HL-60 (cell line): ENCODE measurements around the gene CWF19L2.

ENCODE experiments used
- DNase-seq, 2 experiments: peaks; one replicate each; pipeline ENCODE4 v3.0.0-alpha.2; 2010 to 2020; ENCODE audit warnings: low read depth in 1 of 2, low spot score in 1 of 2
- H3K27ac ChIP-seq: fragments of 250-450 bp; sonication (Bioruptor Pico); replicated peaks from 2 replicates; pipeline ENCODE4 v1.5.1; 2020; ENCODE audit warnings: mild to moderate bottlenecking, moderate library complexity
- H3K27me3 ChIP-seq: fragments of 250-450 bp; sonication (Bioruptor Pico); 2 replicates; pipeline ENCODE4 v1.5.1; 2021; ENCODE audit warnings: mild to moderate bottlenecking, moderate library complexity; ENCODE audit not compliant: insufficient read depth, poor library complexity, severe bottlenecking
- H3K4me3 ChIP-seq: replicated peaks from 2 replicates; pipeline ENCODE4 v1.5.1; 2011; ENCODE audit warnings: mild to moderate bottlenecking, control low read depth, low read length; ENCODE audit not compliant: insufficient read depth
- CTCF ChIP-seq: IDR thresholded peaks from one replicate; pipeline ENCODE4 v1.5.1; 2011; ENCODE audit warnings: low read length, control low read depth, inconsistent platforms; ENCODE audit not compliant: insufficient read depth
- GABPA ChIP-seq: IDR thresholded peaks from 2 replicates; pipeline ENCODE4 v1.6.1; 2012; ENCODE audit warnings: low read depth
- POLR2AphosphoS5 ChIP-seq: IDR thresholded peaks from 2 replicates; pipeline ENCODE4 v1.6.1; 2012; ENCODE audit warnings: low read depth
- SPI1 ChIP-seq: IDR thresholded peaks from 2 replicates; pipeline ENCODE4 v1.6.1; 2012; ENCODE audit warnings: low read depth, mild to moderate bottlenecking, borderline replicate concordance
- TF ChIP-seq, protein P1 (sequence below): IDR thresholded peaks from 2 replicates; pipeline ENCODE4 v1.6.1; 2012; ENCODE audit warnings: low read depth; ENCODE audit not compliant: insufficient replicate concordance

CWF19L2 gene

GRCh38 chr11:107493117-107493516 lies 35.5 kb upstream of the CWF19L2 start:
- TF ChIP-seq, protein P1, sequence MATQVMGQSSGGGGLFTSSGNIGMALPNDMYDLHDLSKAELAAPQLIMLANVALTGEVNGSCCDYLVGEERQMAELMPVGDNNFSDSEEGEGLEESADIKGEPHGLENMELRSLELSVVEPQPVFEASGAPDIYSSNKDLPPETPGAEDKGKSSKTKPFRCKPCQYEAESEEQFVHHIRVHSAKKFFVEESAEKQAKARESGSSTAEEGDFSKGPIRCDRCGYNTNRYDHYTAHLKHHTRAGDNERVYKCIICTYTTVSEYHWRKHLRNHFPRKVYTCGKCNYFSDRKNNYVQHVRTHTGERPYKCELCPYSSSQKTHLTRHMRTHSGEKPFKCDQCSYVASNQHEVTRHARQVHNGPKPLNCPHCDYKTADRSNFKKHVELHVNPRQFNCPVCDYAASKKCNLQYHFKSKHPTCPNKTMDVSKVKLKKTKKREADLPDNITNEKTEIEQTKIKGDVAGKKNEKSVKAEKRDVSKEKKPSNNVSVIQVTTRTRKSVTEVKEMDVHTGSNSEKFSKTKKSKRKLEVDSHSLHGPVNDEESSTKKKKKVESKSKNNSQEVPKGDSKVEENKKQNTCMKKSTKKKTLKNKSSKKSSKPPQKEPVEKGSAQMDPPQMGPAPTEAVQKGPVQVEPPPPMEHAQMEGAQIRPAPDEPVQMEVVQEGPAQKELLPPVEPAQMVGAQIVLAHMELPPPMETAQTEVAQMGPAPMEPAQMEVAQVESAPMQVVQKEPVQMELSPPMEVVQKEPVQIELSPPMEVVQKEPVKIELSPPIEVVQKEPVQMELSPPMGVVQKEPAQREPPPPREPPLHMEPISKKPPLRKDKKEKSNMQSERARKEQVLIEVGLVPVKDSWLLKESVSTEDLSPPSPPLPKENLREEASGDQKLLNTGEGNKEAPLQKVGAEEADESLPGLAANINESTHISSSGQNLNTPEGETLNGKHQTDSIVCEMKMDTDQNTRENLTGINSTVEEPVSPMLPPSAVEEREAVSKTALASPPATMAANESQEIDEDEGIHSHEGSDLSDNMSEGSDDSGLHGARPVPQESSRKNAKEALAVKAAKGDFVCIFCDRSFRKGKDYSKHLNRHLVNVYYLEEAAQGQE, result no peak
- TF ChIP-seq CTCF (no peak), POLR2AphosphoS5 (no peak), SPI1 (no peak), GABPA (no peak)
- DNase-seq, result no peak
- H3K4me3 ChIP-seq, result no peak overlapping the region
- H3K27me3 ChIP-seq, result no peaks in the 10 kb centered on the region
- no peak overlapping the region for H3K27ac ChIP-seq

DNA sequence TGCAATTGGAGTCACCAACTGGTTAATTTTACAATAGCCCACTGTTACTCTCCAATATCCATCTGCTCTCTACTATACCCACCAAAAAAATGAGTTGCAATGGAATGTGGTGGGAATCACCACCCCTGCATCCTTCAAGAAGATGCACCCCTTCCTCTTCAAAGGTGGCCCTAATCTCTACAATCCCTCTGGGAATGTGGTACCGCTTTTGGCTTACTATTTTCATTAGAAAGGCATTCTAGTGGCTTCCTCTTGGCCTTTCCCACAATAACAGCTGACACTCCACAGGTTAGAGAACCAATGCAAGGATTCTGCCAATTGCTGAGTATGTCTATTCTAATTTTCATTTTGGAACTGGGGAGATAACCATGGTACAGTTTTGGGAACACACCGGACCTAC lies 33.2 kb upstream of the CWF19L2 start:
- no peak for TF ChIP-seq POLR2AphosphoS5
- TF ChIP-seq, protein P1, result no peak
- no peak for TF ChIP-seq CTCF
- TF ChIP-seq SPI1, result no peak
- no peak for TF ChIP-seq GABPA
- Histone ChIP-seq H3K27me3 (no peaks in the 10 kb centered on the region), H3K4me3 (no peak overlapping the region), H3K27ac (no peak overlapping the region)
- DNase-seq, result no peak

- no peak for DNase-seq
- no peaks in the 10 kb centered on the region for H3K27me3 ChIP-seq
- no peak overlapping the region for H3K27ac ChIP-seq
- TF ChIP-seq GABPA (no peak), SPI1 (no peak), POLR2AphosphoS5 (no peak), CTCF (no peak)
- TF ChIP-seq, protein P1, result no peak
- no peak overlapping the region for H3K4me3 ChIP-seq
These were observed 24.6 kb upstream of the CWF19L2 start for GRCh38 chr11:107482234-107482633.
